Karpas-422 (cell line): ENCODE measurements around the gene MRTFA. TPM values are rescaled to one million over a fixed set of nuclear protein-coding genes. Genes with fewer than 3 reads are reported as not detected.

Experiments
- DNase-seq: peaks from one replicate; pipeline ENCODE4 v3.0.0-alpha.2; 2015
- H2AFZ ChIP-seq: fragments of 200-600 bp; sonication (generic); 2 replicates; pipeline ENCODE4 v1.6.1; 2014; ENCODE audit warnings: antibody characterized with exemption, low read length, mixed read lengths
- H3K27ac ChIP-seq: fragments of 200-600 bp; sonication (generic); 2 replicates; pipeline ENCODE4 v1.5.1; 2014; ENCODE audit warnings: mild to moderate bottlenecking, low read length, moderate library complexity
- H3K27me3 ChIP-seq: fragments of 200-600 bp; sonication (generic); 2 replicates; pipeline ENCODE4 v1.6.1; 2014; ENCODE audit warnings: low read length, mixed read lengths
- H3K36me3 ChIP-seq: fragments of 200-600 bp; sonication (generic); 2 replicates; pipeline ENCODE4 v1.6.1; 2014; ENCODE audit warnings: low read length, mixed read lengths; ENCODE audit not compliant: insufficient read depth
- H3K4me1 ChIP-seq: fragments of 200-600 bp; sonication (generic); 2 replicates; pipeline ENCODE4 v1.6.1; 2014; ENCODE audit warnings: mild to moderate bottlenecking, low read length, mixed read lengths
- H3K4me2 ChIP-seq: fragments of 200-600 bp; sonication (generic); 2 replicates; pipeline ENCODE4 v1.6.1; 2014; ENCODE audit warnings: low read length, low read depth, mild to moderate bottlenecking; ENCODE audit not compliant: poor library complexity, severe bottlenecking
- H3K4me3 ChIP-seq: fragments of 200-600 bp; sonication (generic); 2 replicates; pipeline ENCODE4 v1.5.1; 2014; ENCODE audit warnings: mild to moderate bottlenecking, antibody characterized with exemption, low read length, mixed read lengths
- H3K79me2 ChIP-seq: fragments of 200-600 bp; sonication (generic); 2 replicates; pipeline ENCODE4 v1.6.1; 2014; ENCODE audit warnings: mild to moderate bottlenecking, low read length, mixed read lengths
- H3K9ac ChIP-seq: fragments of 200-600 bp; sonication (generic); 2 replicates; pipeline ENCODE4 v1.6.0; 2014; ENCODE audit warnings: low read length
- H3K9me2 ChIP-seq: fragments of 200-600 bp; sonication (generic), shearing (Covaris generic); replicated peaks from 2 replicates; pipeline ENCODE4 v1.6.0; 2014; ENCODE audit warnings: mild to moderate bottlenecking, low read length, moderate library complexity; ENCODE audit not compliant: insufficient read depth
- H3K9me3 ChIP-seq: fragments of 300-700, 200-600 bp; sonication (generic); 2 replicates; pipeline ENCODE4 v1.6.1; 2014; ENCODE audit warnings: low read length, mixed read lengths
- H4K20me1 ChIP-seq: fragments of 200-600 bp; sonication (generic); 2 replicates; pipeline ENCODE4 v1.6.1; 2014; ENCODE audit warnings: mild to moderate bottlenecking, antibody characterized with exemption, low read length, low read depth; ENCODE audit not compliant: insufficient read depth
- total RNA-seq: library from RNA; depleted of rRNA; stranded (reverse); fragments of >200 nt; shearing (Covaris generic); gene quantifications from 2 replicates; pipeline ENCODE4 v1.2.3, GENCODE V29; 2014; ENCODE audit warnings: low replicate concordance

The MRTFA gene
- total RNA-seq, 1 experiment from 2014 or later: 37.2 TPM

DNA sequence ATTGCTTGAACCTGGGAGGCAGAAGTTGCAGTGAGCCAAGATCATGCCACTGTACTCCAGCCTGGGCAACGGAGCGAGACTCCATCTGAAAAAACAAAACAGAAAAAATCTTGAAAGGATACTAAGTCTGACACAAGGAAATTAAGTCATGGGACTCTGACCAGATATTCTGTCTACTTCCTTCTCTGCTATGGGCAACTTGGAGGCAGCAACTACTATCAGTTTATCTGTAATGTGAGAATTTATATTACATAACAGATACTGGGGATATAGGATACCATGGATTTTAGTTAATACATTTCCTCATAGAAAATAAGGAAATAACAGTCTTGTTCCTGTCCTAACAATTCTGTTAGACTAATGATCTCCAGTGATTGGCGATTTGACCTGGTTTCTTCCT lies 267.7 kb downstream of the MRTFA start:
- Histone ChIP-seq H3K9ac (no peak overlapping the region), H3K4me3 (no peak overlapping the region), H3K27ac (no peak overlapping the region; the same call in 1 of the 2 replicates), H2AFZ (no peak overlapping the region), H3K27me3 (no peaks in the 10 kb centered on the region), H3K9me2 (no peaks in the 10 kb centered on the region), H3K36me3 (peaks cover 58% of the 10 kb centered on the region), H3K4me1 (peaks cover 19% of the 10 kb centered on the region), H3K9me3 (no peaks in the 10 kb centered on the region), H4K20me1 (no peaks in the 10 kb centered on the region), H3K4me2 (no peak overlapping the region), H3K79me2 (peaks cover 29% of the 10 kb centered on the region)
- DNase-seq: no peak

DNA sequence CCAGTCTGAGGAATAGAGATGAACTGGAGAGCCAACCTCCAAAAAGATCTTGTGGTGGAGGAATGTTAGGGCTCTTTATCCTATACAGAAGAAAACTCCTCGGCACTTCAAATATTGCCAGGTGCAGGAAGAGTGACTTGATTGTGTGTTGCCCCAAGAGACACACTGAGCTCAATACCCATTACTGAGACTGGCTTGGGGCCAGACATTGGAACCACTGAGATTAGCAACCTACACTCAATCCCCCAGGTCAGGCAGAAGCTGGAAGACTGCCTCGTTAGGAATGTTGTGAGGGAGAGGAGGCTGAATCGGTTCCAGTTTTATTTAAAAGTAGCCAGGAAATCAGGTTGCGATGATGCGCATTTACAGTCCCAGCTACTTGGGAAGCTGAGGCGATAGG lies 268.5 kb downstream of the MRTFA start:
- Histone ChIP-seq H3K9ac (no peak overlapping the region), H3K36me3 (peaks cover 56% of the 10 kb centered on the region), H3K9me2 (no peaks in the 10 kb centered on the region), H3K27ac (0 out of 2 replicates have a peak overlapping the region, but pooled peaks have one; percentile 2), H3K79me2 (peaks cover 24% of the 10 kb centered on the region), H3K27me3 (no peaks in the 10 kb centered on the region), H3K4me2 (no peak overlapping the region), H3K9me3 (no peaks in the 10 kb centered on the region), H3K4me1 (peaks cover 16% of the 10 kb centered on the region), H4K20me1 (no peaks in the 10 kb centered on the region), H2AFZ (no peak overlapping the region), H3K4me3 (no peak overlapping the region)
- no peak for DNase-seq

DNA sequence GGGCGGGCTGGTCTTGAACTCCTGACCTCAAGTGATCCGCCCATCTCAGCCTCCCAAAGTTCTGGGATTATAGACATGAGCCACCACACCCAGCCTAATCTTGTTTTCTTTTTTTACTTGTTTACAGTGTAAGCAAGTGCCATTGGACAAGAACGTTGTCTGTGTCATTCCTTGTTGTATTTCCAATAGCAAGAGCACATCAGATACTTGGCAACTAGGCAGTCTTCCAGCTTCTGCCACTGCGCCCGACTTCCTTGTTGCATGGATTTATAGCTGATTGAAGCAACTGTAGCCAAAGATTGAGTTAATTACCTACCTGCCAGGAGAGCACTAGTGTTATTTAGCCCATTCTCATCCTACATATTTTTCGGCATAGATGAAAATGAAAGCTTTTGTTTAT lies 269.2 kb downstream of the MRTFA start:
- Histone ChIP-seq H3K4me2 (no peak overlapping the region), H3K4me3 (no peak overlapping the region), H3K9me3 (no peaks in the 10 kb centered on the region), H3K79me2 (peaks cover 17% of the 10 kb centered on the region), H4K20me1 (no peaks in the 10 kb centered on the region), H3K9ac (no peak overlapping the region), H3K27me3 (no peaks in the 10 kb centered on the region), H3K9me2 (no peaks in the 10 kb centered on the region), H3K4me1 (peaks cover 10% of the 10 kb centered on the region), H2AFZ (no peak overlapping the region), H3K36me3 (peaks cover 55% of the 10 kb centered on the region), H3K27ac (0 out of 2 replicates have a peak overlapping the region, but pooled peaks have one; percentile 2)
- DNase-seq: no peak

DNA sequence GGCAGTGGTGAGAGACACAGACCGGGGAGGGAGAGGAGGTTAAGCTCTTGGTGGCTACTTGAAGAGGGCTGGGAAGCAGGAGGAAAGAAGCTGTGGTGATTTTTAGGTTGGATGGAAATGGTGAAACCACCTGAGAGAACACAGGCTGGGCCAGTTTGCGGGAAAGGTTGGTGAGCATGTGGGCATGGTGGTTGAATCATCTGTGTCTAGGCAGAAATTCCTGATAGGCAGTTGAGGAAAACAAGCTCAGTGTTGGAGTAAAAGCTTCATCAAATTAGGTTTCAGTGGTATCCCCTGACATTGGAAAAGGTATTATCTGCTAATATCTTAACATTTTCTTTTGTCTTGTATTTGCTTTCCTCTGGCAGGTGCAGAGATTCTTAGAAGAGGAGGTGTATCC lies 270.5 kb downstream of the MRTFA start:
- peak overlapping the region; percentile 42 for H3K27ac ChIP-seq
- peaks cover 66% of the 10 kb centered on the region for H3K36me3 ChIP-seq
- H3K4me3 ChIP-seq: no peak overlapping the region

DNA sequence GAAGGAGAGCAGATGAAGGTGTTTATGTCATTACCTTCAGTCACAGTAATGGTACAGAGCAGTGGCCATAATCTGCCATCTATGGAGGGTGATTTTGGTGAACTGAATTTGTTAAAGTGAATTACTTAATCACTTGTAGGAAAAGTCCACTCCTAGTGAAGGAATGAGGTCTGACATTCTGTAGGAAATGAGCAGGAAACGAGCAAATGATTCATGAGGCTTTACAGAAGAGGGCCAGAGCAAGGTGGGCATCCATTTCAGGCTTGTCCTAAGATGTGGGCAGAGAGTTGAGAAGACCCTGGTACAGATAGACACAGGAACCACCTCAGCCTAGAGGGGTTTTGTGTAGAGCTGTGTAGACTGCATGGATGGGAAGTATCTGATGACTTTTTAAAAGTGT lies 272.1 kb downstream of the MRTFA start:
- no peaks in the 10 kb centered on the region for H3K27me3 ChIP-seq
- no peak for DNase-seq
- H3K4me3 ChIP-seq: no peak overlapping the region
- H4K20me1 ChIP-seq: no peaks in the 10 kb centered on the region
- H3K4me2 ChIP-seq: no peak overlapping the region
- no peaks in the 10 kb centered on the region for H3K9me2 ChIP-seq
- H3K9me3 ChIP-seq: no peaks in the 10 kb centered on the region
- no peak overlapping the region for H3K27ac ChIP-seq
- no peak overlapping the region for H2AFZ ChIP-seq
- no peaks in the 10 kb centered on the region for H3K4me1 ChIP-seq
- H3K79me2 ChIP-seq: peaks cover 3% of the 10 kb centered on the region; the same call in 1 of the 2 replicates
- H3K36me3 ChIP-seq: peaks cover 75% of the 10 kb centered on the region
- no peak overlapping the region for H3K9ac ChIP-seq

More for the DNA sequence above, 270.5 kb downstream of the MRTFA start:
- Histone ChIP-seq H4K20me1 (no peaks in the 10 kb centered on the region), H3K4me2 (no peak overlapping the region), H3K9ac (no peak overlapping the region), H3K9me2 (no peaks in the 10 kb centered on the region), H2AFZ (no peak overlapping the region), H3K9me3 (no peaks in the 10 kb centered on the region), H3K4me1 (no peaks in the 10 kb centered on the region), H3K79me2 (peaks cover 6% of the 10 kb centered on the region), H3K27me3 (no peaks in the 10 kb centered on the region)
- DNase-seq: no peak

DNA sequence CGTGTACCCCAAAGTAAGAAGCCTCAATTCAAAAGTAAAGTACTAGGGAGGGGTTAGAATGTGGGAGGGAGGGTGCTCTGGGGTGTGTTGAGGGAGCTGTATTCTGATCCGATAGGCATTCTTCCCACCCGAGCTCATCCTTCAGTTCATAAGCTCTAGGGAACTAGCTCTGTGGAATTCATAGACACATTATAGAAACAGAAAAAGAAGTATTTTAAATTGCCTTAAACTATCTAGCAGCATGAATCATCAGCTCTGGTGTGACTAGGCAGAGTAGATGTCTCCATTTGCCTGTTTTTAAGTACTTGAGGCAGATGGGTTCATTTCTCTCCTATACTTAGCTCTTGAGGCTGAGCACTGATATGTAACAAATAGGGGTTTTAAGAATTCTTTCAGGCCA lies 273.5 kb downstream of the MRTFA start:
- Histone ChIP-seq H3K4me2 (no peak overlapping the region), H3K79me2 (peaks cover 8% of the 10 kb centered on the region; the same call in 1 of the 2 replicates), H3K36me3 (peaks cover 87% of the 10 kb centered on the region), H3K9ac (no peak overlapping the region), H3K9me3 (no peaks in the 10 kb centered on the region), H3K27me3 (no peaks in the 10 kb centered on the region), H3K9me2 (no peaks in the 10 kb centered on the region), H4K20me1 (no peaks in the 10 kb centered on the region), H3K4me1 (no peaks in the 10 kb centered on the region), H3K4me3 (no peak overlapping the region), H2AFZ (no peak overlapping the region), H3K27ac (no peak overlapping the region)
- no peak for DNase-seq

DNA sequence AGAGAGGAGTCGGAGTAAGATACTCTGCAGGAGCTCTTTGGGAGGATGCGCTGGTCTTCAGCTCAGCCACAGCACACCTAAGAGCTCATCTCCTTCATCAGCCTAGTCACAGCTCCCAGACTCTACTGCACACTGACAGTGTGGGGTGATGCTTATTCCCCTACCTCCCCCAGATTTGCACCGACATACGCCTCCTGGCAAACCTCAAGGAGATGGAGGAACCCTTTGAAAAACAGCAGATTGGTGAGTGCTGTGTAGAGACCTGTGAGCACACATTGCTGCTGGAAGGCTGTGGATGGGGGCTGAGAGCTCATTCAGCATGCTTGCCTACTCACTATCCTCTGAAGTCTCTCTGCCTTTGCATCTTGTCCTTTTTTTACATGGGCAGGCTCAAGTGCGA lies 275.4 kb downstream of the MRTFA start:
- no peak overlapping the region for H2AFZ ChIP-seq
- H3K4me2 ChIP-seq: no peak overlapping the region
- peaks cover 75% of the 10 kb centered on the region for H3K36me3 ChIP-seq
- H3K4me3 ChIP-seq: no peak overlapping the region
- no peak overlapping the region for H3K9ac ChIP-seq
- no peak overlapping the region for H3K27ac ChIP-seq
- H3K79me2 ChIP-seq: peaks cover 10% of the 10 kb centered on the region; the same call in 1 of the 2 replicates
- H3K9me2 ChIP-seq: no peaks in the 10 kb centered on the region
- H3K27me3 ChIP-seq: no peaks in the 10 kb centered on the region
- H3K4me1 ChIP-seq: no peaks in the 10 kb centered on the region
- H3K9me3 ChIP-seq: no peaks in the 10 kb centered on the region
- DNase-seq: no peak
- no peaks in the 10 kb centered on the region for H4K20me1 ChIP-seq
